Left lobe of liver (tissue), 2 donors: ENCODE data around the gene NAXE. TPM values are rescaled to one million over a fixed set of nuclear protein-coding genes. Genes with fewer than 3 reads are reported as not detected.
A peak's percentile ranks its signal among the peaks of the same experiment; 100 is the strongest.
"Not testable (repeated sequence)": the region's sequence is repeated elsewhere in the genome, so short reads cannot be mapped to it uniquely, and the experiment has no call there.

Experiments
- ATAC-seq: fragments of 200-7000 bp; cut with Tn5 transposase; one replicate; pipeline ENCODE4 v1.9.1; 2020; ENCODE audit warnings: mild to moderate bottlenecking, moderate library complexity
- DNase-seq: peaks from one replicate; pipeline ENCODE4 v3.0.0-alpha.2; 2020; ENCODE audit warnings: low spot score
- total RNA-seq: library from RNA; stranded (reverse); gene quantifications from one replicate; pipeline ENCODE4 v1.2.1, GENCODE V29; 2021
- donor health status: DM: no; HTN: no; CAD: no; lungs with moderate emphysema.
- donor health status: DM: no; HTN: yes; CAD: no.

The NAXE gene
- total RNA-seq, 1 donor from 2014 or later = 51.2 TPM

DNA sequence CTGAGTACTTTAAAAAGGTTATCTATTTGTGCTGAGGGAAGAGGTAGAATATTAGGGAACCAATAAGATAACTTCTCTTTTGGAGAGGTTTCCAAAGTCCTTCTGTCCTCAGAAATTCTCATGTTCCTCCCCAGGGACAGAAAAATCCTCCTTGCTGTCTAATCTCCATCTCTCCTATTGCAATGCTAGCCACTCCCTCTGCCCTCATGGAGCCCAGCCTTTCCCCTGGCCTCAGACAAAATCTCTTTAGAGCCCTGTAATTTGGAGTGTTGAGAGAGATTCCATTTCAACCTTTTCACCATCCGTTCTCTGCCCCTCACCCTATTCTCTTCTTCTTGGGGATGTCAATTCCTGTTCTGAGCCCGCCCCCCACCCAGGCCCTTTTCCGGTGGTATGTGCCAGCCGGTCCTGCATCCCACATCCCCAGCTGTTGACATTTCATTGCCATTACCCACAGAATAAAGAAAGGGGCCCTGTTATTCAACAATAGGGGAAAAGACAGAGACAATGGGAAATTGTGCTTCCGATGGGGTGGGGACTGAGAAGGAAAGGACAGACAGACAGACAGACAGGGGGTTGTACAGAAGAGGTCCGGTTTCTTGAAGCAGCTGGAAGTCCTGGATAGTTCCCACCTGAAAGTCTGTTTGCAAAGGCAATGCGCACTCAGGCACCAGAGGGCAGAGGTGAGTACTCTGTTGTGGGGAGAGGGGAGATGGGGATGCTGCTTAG is 27.4 kb downstream of the NAXE start, which contains the start of gene HAPLN2:
Gene HAPLN2, plus strand, starts transcription at position 563 of the 729 bp plus-strand sequence. CDS start 4,076 bp downstream, outside the sequence.
- peak; percentile 57 for ATAC-seq
- DNase-seq = no peak

DNA sequence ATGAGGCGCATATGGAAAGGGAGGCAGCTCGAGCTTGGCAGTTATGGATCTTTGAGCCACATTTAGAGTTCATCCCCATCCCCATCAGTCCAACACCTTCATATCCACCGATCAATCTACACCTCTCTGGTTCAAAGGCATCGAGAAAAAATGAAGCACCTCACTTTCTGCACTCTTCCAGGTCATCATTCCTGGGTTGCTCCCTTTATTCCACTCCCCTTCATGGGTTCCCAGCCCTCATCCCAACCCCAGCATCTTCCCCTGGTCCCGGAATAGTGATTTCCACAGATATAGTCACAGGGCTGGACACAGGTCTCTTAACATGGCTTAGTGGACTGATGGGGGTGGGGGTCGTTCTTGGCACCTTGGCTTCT is 28.0 kb downstream of the NAXE start:
- DNase-seq (no peak), ATAC-seq (no peak)

DNA sequence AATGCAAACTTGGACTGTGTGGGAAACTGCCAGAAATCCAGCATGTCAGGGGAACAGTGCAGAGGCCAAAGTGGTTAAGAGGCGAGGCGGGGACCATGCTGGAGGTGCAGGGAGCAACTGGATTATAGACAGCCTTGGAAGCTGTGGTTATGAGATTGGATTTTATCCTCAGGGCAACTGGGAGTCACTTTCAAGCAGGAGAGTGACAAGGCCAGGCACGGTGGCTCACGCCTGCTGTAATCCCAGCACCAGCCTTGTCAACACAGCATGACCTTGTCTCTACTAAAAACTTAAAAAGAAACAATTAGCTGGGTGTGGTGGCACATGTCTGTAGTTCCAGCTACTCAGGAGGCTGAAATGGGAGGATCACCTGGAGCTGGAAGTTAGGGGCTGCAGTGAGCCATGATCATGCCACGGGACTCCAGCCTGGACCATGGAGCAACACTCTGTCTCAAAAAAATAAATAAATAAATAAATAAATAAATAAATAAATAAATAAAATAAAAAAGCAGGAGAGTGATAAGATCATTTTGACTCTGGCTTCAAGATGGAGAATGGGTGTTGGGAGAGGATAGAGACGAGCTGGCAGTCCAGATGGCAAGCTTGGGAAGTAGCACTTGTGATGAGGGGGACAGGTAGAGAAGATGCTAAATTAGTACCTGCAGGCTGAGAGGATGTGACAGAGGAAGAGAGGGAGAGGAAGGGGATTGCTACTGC is 31.2 kb downstream of the NAXE start:
- ATAC-seq (no peak), DNase-seq (no peak)

DNA sequence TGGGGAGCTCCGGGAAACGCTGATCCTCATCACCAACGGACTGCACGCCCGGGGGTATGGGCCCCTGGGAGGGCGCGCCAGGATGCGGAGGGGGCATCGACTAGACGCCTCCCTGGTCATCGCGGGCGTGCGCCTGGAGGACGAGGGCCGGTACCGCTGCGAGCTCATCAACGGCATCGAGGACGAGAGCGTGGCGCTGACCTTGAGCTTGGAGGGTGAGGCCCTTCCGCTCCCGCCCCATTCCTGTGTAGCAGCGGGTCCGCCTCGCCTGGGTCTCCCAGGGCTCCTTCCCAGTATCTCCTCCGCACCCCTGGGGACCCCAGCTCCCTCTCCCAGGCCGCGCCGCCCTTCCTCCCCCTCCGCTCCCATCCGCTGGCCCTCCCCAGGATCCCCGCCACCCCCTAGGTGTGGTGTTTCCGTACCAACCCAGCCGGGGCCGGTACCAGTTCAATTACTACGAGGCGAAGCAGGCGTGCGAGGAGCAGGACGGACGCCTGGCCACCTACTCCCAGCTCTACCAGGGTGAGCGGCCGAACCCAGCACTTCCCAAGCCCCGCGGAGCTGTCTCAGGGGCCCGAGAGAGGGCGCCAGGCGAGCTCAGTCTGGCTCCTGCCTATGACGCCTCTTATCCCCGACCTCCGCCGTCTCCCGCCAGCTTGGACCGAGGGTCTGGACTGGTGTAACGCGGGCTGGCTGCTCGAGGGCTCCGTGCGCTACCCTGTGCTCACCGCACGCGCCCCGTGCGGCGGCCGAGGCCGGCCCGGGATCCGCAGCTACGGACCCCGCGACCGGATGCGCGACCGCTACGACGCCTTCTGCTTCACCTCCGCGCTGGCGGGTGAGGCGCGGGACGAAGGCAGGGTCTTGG is 32.6 kb downstream of the NAXE start:
- DNase-seq (no peak), ATAC-seq (peak; percentile 67)

DNA sequence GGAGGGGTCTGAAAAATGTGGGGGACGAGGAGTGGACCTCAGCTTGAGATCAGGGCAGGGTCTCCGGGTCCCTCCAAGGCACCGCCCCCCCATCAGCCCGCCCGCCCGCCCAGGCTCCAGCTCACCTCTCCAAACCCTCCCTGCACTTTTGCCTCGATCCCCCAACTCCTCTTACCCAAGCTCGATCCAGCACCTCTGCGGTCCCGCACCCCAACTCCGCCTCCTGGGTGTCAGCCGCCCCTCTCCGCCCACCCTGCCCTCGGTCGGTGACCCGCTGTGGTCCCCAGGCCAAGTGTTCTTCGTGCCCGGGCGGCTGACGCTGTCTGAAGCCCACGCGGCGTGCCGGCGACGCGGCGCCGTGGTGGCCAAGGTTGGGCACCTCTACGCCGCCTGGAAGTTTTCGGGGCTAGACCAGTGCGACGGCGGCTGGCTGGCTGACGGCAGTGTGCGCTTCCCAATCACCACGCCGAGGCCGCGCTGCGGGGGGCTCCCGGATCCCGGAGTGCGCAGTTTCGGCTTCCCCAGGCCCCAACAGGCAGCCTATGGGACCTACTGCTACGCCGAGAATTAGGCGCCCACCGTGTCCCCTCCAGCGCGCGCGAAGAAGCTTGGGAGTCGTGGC is 33.3 kb downstream of the NAXE start:
- ATAC-seq = peak; percentile 20
- no peak for DNase-seq

DNA sequence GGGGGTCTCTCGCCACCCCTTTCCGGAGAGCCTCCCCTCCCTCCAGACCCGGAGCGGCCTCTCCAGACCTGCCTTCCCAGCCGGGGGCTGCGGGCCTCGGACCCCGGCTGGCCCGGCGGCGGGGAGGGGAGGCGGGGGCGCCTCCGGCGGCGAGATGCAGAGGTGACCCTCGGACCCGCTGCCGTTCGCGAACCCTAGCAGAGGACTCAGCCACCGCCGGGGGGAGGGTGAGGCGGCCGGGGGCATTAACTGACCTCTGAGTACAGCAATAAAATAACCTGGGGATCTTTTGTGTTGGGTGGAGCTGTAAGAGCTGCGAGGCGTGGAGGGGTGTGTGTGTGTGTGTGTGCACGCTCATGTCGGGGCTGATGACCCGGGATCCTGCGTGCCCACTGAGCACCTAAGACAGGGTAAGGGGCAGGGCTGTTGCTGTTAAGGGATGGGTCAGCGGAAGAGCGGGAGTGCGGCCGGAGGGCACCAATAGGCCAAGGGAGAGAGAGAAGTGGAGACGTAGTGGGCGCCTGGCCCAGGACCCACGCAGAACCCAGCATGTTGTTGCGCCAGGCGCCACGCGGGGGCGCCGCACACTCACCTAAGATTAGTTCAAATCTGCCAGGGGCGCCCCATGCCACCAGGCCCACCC is 34.0 kb downstream of the NAXE start:
- ATAC-seq (peak; percentile 73), DNase-seq (no peak)

DNA sequence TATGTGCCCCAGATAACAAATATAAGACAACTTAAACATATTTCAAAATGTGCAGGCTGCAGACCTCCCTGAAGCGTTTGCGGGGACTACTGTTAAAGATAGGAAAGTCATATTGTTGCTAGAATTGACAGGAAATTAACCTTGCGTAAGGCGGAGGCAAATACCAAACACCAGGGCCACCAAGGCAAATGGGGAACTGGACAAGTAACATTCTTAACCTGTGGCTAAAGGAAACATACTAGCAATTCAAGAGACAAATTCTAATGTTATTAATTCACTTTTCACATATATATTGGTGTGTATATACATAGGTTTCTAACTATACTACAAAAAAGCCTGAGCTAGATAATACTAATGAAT is 34.5 kb downstream of the NAXE start:
- ATAC-seq (no peak), DNase-seq (no peak)

DNA sequence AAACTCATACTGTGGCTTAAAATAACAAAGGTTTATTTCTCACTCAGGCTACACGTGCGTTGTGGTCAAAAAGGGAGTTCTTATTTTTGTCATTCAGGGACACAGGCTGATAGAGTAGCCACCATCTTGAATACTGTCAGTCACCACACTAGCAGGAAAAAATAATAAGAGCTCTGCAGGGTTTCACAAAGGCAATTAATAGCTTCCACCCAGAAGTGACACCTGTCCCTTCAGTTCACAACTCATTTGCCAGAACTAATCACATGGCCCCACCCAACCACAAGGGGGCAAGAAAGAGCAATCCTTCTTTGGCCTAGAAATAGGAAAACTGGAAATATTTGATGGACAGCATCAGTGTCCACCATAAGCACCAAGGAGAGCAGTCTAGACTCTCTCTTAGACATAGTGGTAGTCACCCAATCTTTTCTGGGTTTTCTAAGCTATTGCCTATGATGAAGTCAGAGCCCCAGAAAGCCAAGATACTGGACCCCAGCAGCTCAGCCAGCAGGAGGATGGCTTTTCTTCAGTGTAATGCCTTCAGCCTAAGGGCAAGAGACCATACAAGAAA is 35.8 kb downstream of the NAXE start:
- ATAC-seq (peak; percentile 80), DNase-seq (no peak)

DNA sequence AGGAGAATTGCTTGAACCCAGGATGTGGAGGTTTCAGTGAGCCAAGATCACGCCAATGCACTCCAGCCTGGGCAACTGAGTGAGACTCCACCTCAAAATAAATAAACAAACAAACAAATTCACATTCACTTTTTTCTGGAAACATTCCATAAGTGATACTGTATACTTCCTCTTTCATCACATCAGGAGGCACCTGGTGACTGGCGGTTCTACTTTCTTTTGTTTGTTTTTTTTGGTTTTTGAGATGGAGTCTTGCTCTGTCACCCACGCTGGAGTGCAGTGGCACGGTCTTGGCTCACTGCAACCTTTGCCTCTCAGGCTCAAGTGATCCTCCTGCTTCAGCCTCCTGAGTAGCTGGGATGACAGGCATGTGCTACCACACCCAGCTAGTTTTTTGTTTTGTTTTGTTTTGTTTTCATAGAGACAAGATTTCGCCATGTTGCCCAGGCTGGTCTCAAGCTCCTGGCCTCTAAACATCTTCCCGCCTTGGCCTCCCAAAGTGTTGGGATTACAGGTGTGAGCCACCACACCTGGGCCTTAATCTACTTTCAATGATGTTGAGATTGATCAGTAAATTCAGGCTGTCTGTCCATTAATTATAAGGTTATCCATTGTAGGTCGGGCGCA is 38.4 kb downstream of the NAXE start:
- DNase-seq (no peak), ATAC-seq (no peak)

DNA sequence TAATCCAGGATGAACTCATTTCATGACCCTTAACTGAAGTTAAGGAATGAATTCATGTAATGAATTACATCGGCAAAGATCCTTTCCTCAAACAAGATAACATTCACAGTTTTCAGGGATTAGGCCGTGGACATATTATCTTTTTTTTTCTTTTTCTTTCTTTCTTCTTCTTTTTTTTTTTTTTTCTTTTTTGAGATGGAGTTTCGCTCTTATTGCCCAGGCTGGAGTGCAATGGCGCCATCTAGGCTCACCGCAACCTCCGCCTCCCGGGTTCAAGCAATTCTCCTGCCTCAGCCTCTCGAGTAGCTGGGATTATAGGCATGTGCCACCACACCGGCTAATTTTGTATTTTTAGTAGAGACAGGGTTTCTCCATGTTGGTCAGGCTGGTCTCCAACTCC is 39.6 kb downstream of the NAXE start:
- ATAC-seq, DNase-seq: not testable (repeated sequence)

DNA sequence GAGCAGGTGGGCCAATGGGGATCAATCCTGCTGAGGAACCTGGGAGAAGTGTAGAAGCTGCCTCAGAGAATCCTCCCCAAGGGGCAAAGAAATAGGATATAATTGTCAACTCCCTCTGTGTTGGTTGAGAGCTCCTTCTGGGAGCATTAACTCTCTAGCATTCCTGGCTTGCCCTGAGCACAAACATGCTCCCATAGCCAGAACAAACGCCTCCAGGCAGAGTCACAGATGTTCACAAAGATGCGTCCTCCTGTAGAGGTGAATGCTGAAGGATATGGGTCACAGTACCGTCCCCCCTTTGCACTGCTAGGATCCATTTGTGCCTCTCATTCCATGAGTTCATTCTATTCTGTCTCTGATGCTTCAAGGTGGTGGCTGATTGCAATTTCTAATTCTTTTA is 40.8 kb downstream of the NAXE start:
- DNase-seq (no peak), ATAC-seq (no peak)

DNA sequence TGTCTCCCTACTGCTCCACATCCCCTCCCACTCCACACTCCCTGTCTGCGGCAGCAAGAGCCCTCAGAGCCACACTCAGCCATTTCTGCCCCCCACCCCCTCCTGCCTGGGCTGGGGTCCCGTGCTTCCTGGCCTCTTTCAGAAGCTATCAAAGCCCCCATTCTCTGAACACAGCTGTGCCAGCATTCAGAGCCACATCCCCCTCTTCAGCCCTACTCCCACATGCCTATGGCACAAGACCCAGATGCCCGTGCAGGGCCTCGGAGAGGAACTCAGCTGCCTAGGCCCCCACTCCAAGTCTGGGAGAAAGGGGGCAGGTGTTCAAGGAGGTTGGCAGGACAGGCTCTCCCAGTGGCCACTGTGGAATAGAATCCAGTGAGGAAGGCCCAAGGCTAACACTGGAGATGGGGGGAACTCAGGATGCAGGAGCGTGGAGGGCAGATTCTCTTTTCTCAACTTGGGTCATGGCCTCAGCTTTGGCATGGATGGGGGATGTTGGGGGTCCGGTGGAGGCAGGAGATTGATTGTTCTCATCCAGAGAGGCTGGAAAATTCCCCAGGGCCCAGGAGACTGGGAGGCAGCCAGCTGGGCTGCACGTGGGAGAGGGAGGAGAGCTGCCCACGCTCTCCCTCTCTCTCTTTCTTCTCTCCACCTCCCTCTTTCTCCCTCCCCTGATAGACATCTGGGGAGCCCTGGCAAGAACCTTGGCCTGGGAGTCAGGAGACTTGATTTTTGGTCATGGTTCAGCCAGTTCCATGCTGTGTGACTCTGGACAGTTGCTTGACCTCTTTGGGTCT is 46.8 kb downstream of the NAXE start:
- no peak for DNase-seq
- no peak for ATAC-seq

DNA sequence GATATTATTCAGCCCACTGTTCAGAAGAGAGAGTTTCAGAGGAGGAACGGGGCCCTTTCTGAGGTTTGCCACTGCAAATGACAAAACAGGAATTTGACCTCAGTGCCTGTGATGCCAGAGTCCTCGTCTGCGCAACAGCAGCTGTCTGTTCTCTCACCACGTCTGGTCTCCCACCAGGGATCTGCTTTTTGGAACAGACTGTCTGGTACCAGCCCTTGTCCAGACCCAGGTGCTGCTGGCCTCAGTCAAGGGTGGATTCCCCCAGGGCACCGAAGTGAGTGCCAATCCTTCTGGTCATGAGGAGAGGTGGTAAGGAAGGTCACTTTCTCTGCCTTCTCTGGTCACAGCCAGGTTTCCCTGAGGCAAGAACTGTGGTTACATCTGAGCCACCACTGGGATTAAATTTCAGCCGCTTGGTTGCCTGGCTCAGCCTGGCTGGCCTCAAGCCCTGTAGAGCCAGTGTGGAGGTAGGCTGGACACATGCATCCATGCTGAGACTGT is 48.1 kb downstream of the NAXE start:
- no peak for DNase-seq
- ATAC-seq = no peak

DNA sequence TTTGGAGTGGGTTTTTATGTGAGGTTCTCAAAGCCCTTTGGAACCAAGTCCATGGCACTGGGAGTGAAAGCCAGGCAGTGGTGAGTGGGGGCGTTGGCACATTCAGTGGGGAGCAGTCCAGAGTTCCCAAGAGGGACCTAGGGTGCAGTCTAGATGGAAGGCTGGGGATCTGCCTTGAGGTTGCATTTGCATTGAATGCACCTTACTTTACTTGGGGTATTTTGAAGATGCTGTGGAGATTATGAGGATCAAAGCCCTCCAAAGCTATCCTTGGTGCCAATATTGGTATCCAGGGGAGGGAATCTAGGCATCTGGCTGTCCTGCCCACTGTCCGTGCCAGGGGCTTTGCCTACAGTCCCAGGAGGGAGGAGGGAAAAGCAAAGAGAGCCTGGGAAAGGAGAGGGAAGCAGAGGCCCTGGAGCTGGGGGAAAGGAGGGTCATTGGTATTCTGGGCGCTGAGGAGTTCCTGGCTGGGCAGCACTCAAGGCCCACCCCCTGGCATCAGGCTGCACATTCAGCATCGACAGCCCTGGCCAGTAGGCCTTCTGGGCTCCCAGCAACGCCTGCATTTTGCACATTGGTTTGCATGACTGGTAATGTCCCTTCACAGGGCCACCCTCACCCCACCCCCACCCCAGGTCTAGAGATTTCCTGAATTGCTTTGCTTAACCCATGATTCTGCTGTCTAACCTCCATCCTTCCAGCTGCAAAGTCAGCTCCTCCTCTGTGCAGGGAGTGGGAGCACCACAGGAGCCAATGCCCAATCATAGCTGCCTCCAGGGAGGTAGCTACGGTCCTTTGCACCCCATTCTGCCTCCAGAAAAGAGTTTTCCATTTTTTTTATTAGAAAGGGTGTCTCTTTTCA is 49.5 kb downstream of the NAXE start:
- DNase-seq (no peak), ATAC-seq (no peak)

DNA sequence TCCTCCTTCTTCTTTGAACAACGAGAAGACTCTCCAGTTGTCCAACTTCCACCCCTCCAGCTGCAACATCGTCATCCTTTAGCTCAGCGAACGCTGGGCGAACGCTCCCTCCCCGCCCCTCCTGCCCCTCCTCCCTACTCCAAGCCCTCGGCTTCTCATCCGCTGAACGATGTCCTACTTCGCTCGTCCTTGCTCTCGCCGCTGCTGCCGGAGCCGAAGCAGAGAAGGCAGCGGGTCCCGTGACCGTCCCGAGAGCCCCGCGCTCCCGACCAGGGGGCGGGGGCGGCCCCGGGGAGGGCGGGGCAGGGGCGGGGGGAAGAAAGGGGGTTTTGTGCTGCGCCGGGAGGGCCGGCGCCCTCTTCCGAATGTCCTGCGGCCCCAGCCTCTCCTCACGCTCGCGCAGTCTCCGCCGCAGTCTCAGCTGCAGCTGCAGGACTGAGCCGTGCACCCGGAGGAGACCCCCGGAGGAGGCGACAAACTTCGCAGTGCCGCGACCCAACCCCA is 50.2 kb downstream of the NAXE start, which contains the start of gene BCAN:
Gene BCAN, plus strand, starts transcription at position 357 of the 504 bp plus-strand sequence. CDS start 3,938 bp downstream, outside the sequence.
- DNase-seq = no peak

DNA sequence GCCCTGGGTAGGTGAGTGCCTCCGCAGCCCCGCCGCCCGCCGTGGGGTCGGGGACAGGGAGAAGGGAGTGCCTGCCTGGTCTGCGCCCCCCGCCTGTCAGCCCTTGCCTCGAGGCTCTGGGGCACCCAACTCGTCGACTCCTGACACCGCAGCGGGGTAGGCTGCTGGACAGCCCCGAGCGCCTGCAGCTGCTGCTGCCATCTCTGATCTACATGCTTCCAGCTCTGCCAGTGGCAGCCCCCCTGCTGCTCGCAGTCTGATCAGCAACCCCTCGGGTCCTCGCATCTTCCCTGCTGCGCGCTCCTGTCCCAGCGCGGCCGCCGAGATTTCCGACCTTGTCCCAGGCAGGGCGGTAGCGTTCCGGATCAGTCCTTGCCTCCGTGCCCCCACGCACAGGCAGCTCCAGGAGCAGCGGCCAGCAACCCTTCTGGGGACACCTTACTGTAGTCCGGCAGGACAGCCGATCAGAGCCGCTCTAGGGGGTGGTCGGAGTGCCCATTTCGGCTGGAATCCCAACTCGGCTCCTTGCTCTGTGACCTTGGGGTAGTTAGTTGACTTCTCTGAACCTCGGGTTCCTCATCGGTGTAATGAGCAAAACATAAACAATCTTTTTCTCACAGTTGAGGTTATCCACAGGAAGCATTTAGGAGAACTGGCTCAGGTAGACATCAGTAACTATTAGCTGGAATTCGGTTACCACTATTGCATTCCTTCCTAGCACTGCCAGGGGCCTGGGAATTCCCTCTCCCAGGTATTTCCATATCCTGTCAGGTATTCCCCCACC is 50.9 kb downstream of the NAXE start:
- ATAC-seq = no peak
- no peak for DNase-seq

More for the DNA sequence above, 50.2 kb downstream of the NAXE start, which contains the start of gene BCAN:
- no peak for ATAC-seq
